Hindlimb muscle (tissue), 1 donor: Measurements from ENCODE around the gene INKA2. TPM values are rescaled to one million over a fixed set of nuclear protein-coding genes. Genes with fewer than 3 reads are reported as not detected.

ENCODE experiments used
- DNase-seq: peaks from one replicate; pipeline ENCODE4 v3.0.0-alpha.2; 2013
- polyA plus RNA-seq: library from polyadenylated mRNA; unstranded; fragments of 120-200 nt; gene quantifications from one replicate; pipeline ENCODE4 v1.2.1, GENCODE V29; 2013; ENCODE audit not compliant: insufficient read length

INKA2 gene
- polyA plus RNA-seq, 1 donor, result 59.2 TPM

GRCh38 chr1:111731956-111732355, 7.2 kb downstream of the INKA2 start:
- no peak for DNase-seq

- DNase-seq, result no peak
Observed at GRCh38 chr1:111730706-111731105, 8.5 kb downstream of the INKA2 start.

DNA sequence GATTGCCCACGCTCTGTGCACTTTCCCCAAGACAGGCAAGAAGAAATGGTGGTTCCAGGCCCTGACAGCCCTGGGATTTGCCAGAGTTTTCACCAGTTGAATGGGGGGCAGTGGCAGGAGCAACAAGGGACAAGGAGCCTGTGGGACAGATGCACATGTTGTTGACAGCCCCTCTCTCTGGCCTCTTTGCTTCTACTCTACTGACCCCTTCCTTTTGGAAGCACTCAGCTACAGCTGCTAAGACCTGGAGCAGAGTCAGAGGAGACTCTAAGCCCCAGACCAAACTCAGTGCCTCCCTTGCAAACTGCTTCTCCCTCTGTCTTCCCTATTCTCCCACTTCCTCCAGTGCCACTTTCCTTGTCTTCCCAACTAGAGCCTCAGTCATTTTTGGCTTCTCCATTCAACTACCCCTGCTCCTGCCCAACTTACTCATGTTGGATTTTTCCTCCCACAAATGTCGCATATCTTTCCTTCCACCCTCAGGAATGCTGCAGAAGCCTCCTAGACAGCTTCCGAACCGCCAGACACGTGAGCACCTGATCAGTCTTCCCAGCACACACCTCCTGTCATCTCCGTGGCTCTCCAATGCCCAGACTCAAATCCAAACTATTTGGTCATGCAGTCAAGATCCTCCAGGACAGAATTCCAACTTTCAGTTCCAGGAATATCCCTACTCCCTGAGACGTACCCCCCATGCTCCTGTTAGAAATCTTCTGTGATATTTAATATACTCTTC, 9.1 kb downstream of the INKA2 start:
- DNase-seq, result no peak

GRCh38 chr1:111729271-111729921, 9.8 kb downstream of the INKA2 start:
- no peak for DNase-seq

- DNase-seq, result no peak
Observed at GRCh38 chr1:111727056-111727455, 12.1 kb downstream of the INKA2 start.

DNA sequence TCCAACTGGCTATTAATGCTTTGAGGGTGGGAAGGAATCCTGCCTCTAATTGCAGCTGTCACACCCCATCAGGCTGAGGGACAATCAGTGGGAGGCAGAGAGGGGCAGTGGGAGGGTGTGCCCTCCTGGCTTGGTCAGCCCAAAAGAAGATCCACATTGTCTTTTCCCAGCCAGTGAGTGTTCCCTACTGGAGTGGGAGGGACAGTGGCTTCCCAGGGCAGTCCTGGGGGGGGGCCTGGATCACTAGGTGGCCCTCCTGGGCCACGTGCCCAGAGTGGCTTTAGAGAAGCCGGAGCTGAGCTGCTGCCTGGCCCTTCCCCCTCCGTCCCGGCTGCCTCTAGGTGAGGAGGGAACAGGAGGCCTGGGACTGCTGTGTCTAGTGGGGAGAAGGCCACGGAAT, 14.0 kb downstream of the INKA2 start:
- no peak for DNase-seq

GRCh38 chr1:111723871-111724270, 15.3 kb downstream of the INKA2 start:
- no peak for DNase-seq

DNA sequence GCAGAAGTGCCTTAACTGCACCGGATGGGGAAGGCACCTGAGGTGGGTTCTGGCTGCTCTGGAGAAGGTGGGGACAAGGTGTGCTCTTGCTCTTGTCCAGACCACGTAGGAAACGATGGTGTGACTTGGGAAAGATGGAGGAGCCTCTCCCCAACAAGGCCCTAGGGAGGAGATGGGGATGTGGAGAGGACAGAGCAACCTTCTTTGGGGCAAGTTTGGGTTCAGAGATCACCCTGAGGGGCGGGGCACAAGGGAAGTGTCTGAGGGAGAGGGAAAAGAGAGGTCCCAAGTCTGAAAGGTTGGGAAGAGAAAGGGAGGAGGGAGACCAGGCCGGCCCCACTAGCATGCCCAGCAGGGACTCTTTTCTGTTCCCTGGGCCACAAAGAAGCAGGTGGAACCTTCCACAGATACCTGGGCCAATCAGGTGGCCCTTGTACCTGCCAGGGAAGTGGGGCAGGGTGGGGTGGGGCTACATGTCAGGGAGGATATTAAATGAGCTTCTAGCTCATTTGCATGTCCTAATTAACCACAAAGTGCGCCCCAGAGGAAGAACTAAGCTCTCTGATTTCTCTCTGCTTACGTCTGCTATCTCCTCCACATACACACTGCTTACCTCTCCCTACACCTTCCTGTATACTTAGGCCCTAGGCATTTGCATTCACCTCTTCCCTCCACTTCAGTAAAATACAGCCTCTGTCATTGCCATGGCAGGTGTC, 15.9 kb downstream of the INKA2 start:
- no peak for DNase-seq

GRCh38 chr1:111720977-111721786, 18.0 kb downstream of the INKA2 start:
- no peak for DNase-seq

GRCh38 chr1:111720274-111720976, 18.8 kb downstream of the INKA2 start:
- no peak for DNase-seq

GRCh38 chr1:111719674-111720132, 19.5 kb downstream of the INKA2 start:
- peak; percentile 63 for DNase-seq

DNA sequence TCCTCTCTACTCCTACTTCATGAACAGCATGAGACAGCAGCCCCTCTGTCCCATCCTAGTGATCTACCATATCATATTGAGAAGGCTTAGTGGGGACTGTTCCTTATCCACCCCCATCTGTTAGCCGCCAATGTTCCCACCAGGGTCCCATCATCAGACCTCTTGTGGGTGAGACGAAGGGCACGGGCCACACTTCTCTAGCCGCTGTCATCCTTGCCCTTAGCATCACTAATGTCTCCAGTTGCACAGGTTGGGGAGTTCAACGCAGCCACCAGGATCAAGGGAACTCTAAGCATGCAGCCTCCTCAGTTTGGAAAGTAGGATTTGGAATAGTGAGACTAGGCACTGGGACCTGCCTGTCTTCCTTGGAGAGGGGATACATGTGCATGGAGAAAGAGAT, 20.1 kb downstream of the INKA2 start:
- DNase-seq, result no peak

DNA sequence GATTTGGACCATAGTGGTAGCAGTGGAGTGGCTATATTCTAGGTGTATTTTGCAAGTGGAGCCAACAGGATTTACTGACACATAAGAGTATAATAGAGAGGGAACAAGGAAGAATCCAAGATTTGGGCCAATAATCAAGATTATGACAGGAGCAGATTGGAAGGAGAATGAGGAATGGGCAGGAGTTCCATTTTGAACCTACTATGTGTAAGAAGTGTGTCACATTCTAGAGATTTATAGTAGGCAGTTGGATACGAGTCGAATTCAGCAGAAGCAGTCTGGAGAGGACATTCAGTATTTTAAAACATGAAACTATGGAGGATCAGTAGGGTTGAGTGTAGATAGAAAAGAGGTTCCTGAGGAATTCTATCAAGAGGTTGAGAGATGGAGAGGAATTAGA, 21.7 kb downstream of the INKA2 start:
- DNase-seq, result no peak

GRCh38 chr1:111716333-111716732, 22.9 kb downstream of the INKA2 start:
- DNase-seq, result no peak

GRCh38 chr1:111709986-111710385, 29.2 kb downstream of the INKA2 start:
- DNase-seq, result no peak

- DNase-seq, result no peak
Observed at GRCh38 chr1:111707906-111708305, 31.3 kb downstream of the INKA2 start.

DNA sequence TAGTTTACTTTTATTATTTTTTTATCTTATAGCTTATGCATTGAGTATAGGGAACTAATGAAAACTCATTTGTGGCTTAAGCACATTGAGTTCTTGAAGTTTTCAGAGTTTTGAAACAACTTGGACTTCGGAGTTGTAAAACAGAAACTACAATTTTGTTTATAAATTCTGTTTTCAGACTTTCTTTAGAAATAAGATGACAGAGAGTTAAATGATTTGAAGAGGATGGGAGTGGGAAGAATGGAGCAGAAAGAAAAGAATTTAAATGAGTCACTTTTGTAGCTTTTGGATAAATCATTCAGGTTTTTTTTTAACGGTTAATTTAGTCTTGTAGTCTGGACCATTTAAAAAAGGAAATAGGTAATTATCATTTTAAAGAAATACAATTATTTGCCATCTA, 32.3 kb downstream of the INKA2 start:
- no peak for DNase-seq

DNA sequence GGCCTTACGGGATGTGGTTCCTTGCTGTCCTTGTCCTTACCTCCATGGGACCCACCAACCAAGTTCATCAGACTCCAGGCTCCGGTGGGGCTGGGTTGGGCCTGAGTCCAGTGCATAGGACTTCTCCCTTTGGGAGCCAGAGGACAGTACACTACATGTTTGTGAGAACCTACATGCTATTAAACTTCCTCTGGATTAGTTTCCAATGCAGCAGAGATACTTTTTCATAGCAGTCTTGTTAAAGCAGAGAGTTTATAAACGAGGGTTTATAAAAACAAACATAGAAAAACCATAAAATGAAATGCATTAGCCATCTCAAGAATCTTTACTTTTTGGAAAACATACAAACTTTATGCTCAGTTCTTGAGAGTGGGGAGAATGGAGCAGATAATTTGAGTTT, 33.4 kb downstream of the INKA2 start:
- DNase-seq, result no peak

GRCh38 chr1:111704776-111705175, 34.4 kb downstream of the INKA2 start:
- DNase-seq, result no peak

- DNase-seq, result no peak
Observed at GRCh38 chr1:111704240-111704639, 35.0 kb downstream of the INKA2 start.

- DNase-seq, result no peak
Observed at GRCh38 chr1:111702504-111703050, 36.6 kb downstream of the INKA2 start.

DNA sequence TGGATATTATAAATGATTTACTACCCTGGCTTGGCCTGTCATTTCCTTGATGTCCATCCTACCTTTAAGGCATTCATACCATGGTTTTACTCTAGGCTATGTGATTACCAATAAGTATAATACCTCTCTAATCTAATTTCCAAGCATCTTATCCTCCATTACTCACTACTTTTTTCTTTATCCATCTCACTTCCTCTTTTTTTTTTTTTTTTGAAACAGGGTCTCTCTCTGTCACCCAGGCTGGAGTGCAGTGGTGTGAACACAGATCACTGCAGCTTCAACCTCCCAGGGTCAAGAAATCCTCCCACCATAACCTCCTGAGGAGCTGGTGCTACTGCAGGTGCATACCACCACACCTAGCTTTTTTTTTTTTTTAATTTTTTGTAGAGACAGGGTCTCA, 39.9 kb downstream of the INKA2 start:
- DNase-seq, result no peak
